ENCODE measurements around the gene KRTAP9-1.

The KRTAP9-1 gene

GRCh38 chr17:41168121-41168520 is 21.6 kb upstream of the KRTAP9-1 start, which contains the start of gene KRTAP4-3:
TSS of gene KRTAP4-3 (minus strand) at chr17:41168221. CDS start at chr17:41168172, 49 bp downstream.
- Histone ChIP-seq H3K9ac (no peak within 1 kb of the TSS), H3K79me2 (ENCODE audit: insufficient read depth, low read depth) (no peaks in the 10 kb centered on the region), H3K27me3 (ENCODE audit: insufficient read depth, low read depth) (no peaks in the 10 kb centered on the region), H3K4me1 (ENCODE audit: low read depth, poor library complexity, severe bottlenecking) (no peaks in the 10 kb centered on the region), H3K4me3 (IDR thresholded peaks at IDR 0.05; ENCODE audit: insufficient read depth, low read depth, low read length) (no peak within 1 kb of the TSS), H2AFZ (ENCODE audit: low read depth) (no peak within 1 kb of the TSS), H3K4me2 (no peak within 1 kb of the TSS), H4K20me1 (ENCODE audit: insufficient read depth) (no peaks in the 10 kb centered on the region), H3K36me3 (ENCODE audit: insufficient read depth) (no peaks in the 10 kb centered on the region), H3K27ac (no peak within 1 kb of the TSS)
- TF ChIP-seq CTCF (conservative IDR thresholded peaks at IDR 0.05; ENCODE audit: low read depth, low read length): no peak

- Histone ChIP-seq H3K27me3 (ENCODE audit: insufficient read depth, low read depth) (no peaks in the 10 kb centered on the region), H3K4me2 (no peak overlapping the region), H3K27ac (no peak overlapping the region), H4K20me1 (ENCODE audit: insufficient read depth) (no peaks in the 10 kb centered on the region), H3K36me3 (ENCODE audit: insufficient read depth) (no peaks in the 10 kb centered on the region), H3K79me2 (ENCODE audit: insufficient read depth, low read depth) (no peaks in the 10 kb centered on the region), H2AFZ (ENCODE audit: low read depth) (no peak overlapping the region), H3K4me1 (ENCODE audit: low read depth, poor library complexity, severe bottlenecking) (peaks cover 7% of the 10 kb centered on the region), H3K9ac (no peak overlapping the region), H3K4me3 (IDR thresholded peaks at IDR 0.05; ENCODE audit: insufficient read depth, low read depth, low read length) (no peak overlapping the region)
- TF ChIP-seq CTCF (conservative IDR thresholded peaks at IDR 0.05; ENCODE audit: low read depth, low read length): no peak
Observed at GRCh38 chr17:41171886-41172285, 17.8 kb upstream of the KRTAP9-1 start.

GRCh38 chr17:41176744-41177387 is 12.8 kb upstream of the KRTAP9-1 start:
- no peaks in the 10 kb centered on the region for H3K27me3 ChIP-seq (ENCODE audit: insufficient read depth, low read depth)
- no peaks in the 10 kb centered on the region for H3K36me3 ChIP-seq (ENCODE audit: insufficient read depth)
- TF ChIP-seq CTCF (conservative IDR thresholded peaks at IDR 0.05; ENCODE audit: low read depth, low read length): no peak
- no peak overlapping the region for H2AFZ ChIP-seq (ENCODE audit: low read depth)
- H4K20me1 ChIP-seq (ENCODE audit: insufficient read depth): no peaks in the 10 kb centered on the region
- H3K27ac ChIP-seq: no peak overlapping the region
- H3K9ac ChIP-seq: no peak overlapping the region
- no peak overlapping the region for H3K4me3 ChIP-seq (IDR thresholded peaks at IDR 0.05; ENCODE audit: insufficient read depth, low read depth, low read length)
- no peaks in the 10 kb centered on the region for H3K79me2 ChIP-seq (ENCODE audit: insufficient read depth, low read depth)
- no peak overlapping the region for H3K4me2 ChIP-seq
- H3K4me1 ChIP-seq (ENCODE audit: low read depth, poor library complexity, severe bottlenecking): peaks cover 10% of the 10 kb centered on the region

GRCh38 chr17:41177727-41178271 is 11.9 kb upstream of the KRTAP9-1 start, which contains the start of gene KRTAP4-2:
TSS of gene KRTAP4-2 (minus strand) at chr17:41178221. CDS start at chr17:41178164, 57 bp downstream.
- Histone ChIP-seq H3K79me2 (ENCODE audit: insufficient read depth, low read depth) (no peaks in the 10 kb centered on the region), H3K4me1 (ENCODE audit: low read depth, poor library complexity, severe bottlenecking) (peaks cover 10% of the 10 kb centered on the region), H3K4me3 (IDR thresholded peaks at IDR 0.05; ENCODE audit: insufficient read depth, low read depth, low read length) (no peak within 1 kb of the TSS), H3K9ac (no peak within 1 kb of the TSS), H2AFZ (ENCODE audit: low read depth) (no peak within 1 kb of the TSS), H3K27ac (no peak within 1 kb of the TSS), H3K4me2 (no peak within 1 kb of the TSS), H3K27me3 (ENCODE audit: insufficient read depth, low read depth) (no peaks in the 10 kb centered on the region), H3K36me3 (ENCODE audit: insufficient read depth) (no peaks in the 10 kb centered on the region), H4K20me1 (ENCODE audit: insufficient read depth) (no peaks in the 10 kb centered on the region)
- no peak for TF ChIP-seq CTCF (conservative IDR thresholded peaks at IDR 0.05; ENCODE audit: low read depth, low read length)

Data from KMS-11 (cell line).